ENCODE results near the gene ALDH4A1.

DNA sequence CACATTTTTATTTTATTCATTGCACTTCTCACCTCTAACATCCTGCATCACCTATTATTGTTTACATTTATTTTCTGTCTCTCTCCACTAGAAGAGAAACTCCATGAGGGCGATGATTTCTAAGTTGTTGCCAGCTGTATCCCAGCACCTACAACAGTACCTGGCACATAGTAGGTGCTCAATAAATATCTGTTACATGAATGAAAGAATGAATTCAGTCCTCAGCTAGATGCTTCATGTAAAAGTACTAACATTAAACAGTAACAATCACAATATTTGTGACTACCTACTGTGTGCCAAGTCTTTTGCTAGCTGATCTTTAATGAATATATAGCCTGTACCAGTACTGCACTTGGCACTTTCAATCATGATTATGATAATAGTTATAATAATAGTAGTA is 45.9 kb downstream of the ALDH4A1 start:
- TF ChIP-seq EGR1 (IDR thresholded peaks at IDR 0.05; ENCODE audit: low read depth in 2 of 2) (no peak), SP1 (IDR thresholded peaks at IDR 0.05) (no peak), NR2F2 (IDR thresholded peaks at IDR 0.05) (no peak), RXRA (IDR thresholded peaks at IDR 0.05) (no peak), RAD21 (IDR thresholded peaks at IDR 0.05) (no peak), JUND (IDR thresholded peaks at IDR 0.05) (no peak), TAF1 (conservative IDR thresholded peaks at IDR 0.05) (no peak), GABPA (IDR thresholded peaks at IDR 0.05 in 1 of 2, conservative IDR thresholded peaks at IDR 0.05 in 1 of 2) (no peak)
- TF ChIP-seq, protein P1, sequence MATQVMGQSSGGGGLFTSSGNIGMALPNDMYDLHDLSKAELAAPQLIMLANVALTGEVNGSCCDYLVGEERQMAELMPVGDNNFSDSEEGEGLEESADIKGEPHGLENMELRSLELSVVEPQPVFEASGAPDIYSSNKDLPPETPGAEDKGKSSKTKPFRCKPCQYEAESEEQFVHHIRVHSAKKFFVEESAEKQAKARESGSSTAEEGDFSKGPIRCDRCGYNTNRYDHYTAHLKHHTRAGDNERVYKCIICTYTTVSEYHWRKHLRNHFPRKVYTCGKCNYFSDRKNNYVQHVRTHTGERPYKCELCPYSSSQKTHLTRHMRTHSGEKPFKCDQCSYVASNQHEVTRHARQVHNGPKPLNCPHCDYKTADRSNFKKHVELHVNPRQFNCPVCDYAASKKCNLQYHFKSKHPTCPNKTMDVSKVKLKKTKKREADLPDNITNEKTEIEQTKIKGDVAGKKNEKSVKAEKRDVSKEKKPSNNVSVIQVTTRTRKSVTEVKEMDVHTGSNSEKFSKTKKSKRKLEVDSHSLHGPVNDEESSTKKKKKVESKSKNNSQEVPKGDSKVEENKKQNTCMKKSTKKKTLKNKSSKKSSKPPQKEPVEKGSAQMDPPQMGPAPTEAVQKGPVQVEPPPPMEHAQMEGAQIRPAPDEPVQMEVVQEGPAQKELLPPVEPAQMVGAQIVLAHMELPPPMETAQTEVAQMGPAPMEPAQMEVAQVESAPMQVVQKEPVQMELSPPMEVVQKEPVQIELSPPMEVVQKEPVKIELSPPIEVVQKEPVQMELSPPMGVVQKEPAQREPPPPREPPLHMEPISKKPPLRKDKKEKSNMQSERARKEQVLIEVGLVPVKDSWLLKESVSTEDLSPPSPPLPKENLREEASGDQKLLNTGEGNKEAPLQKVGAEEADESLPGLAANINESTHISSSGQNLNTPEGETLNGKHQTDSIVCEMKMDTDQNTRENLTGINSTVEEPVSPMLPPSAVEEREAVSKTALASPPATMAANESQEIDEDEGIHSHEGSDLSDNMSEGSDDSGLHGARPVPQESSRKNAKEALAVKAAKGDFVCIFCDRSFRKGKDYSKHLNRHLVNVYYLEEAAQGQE (IDR thresholded peaks at IDR 0.05): no peak
- TF ChIP-seq, protein P2, sequence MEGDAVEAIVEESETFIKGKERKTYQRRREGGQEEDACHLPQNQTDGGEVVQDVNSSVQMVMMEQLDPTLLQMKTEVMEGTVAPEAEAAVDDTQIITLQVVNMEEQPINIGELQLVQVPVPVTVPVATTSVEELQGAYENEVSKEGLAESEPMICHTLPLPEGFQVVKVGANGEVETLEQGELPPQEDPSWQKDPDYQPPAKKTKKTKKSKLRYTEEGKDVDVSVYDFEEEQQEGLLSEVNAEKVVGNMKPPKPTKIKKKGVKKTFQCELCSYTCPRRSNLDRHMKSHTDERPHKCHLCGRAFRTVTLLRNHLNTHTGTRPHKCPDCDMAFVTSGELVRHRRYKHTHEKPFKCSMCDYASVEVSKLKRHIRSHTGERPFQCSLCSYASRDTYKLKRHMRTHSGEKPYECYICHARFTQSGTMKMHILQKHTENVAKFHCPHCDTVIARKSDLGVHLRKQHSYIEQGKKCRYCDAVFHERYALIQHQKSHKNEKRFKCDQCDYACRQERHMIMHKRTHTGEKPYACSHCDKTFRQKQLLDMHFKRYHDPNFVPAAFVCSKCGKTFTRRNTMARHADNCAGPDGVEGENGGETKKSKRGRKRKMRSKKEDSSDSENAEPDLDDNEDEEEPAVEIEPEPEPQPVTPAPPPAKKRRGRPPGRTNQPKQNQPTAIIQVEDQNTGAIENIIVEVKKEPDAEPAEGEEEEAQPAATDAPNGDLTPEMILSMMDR (IDR thresholded peaks at IDR 0.05; ENCODE audit: low read depth, low read length, missing input control): no peak
- TF ChIP-seq, protein P3, sequence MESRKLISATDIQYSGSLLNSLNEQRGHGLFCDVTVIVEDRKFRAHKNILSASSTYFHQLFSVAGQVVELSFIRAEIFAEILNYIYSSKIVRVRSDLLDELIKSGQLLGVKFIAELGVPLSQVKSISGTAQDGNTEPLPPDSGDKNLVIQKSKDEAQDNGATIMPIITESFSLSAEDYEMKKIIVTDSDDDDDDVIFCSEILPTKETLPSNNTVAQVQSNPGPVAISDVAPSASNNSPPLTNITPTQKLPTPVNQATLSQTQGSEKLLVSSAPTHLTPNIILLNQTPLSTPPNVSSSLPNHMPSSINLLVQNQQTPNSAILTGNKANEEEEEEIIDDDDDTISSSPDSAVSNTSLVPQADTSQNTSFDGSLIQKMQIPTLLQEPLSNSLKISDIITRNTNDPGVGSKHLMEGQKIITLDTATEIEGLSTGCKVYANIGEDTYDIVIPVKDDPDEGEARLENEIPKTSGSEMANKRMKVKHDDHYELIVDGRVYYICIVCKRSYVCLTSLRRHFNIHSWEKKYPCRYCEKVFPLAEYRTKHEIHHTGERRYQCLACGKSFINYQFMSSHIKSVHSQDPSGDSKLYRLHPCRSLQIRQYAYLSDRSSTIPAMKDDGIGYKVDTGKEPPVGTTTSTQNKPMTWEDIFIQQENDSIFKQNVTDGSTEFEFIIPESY (IDR thresholded peaks at IDR 0.05): no peak

Data from liver (tissue), 3 donors.